ENCODE data around the gene MVB12A. TPM values are rescaled to one million over a fixed set of nuclear protein-coding genes. Genes with fewer than 3 reads are reported as not detected.
A peak's percentile ranks its signal among the peaks of the same experiment; 100 is the strongest.

Gene MVB12A
- total RNA-seq, result 53.3 TPM

- Histone ChIP-seq H3K4me1 (peaks cover 19% of the 10 kb centered on the region), H3K4me3 (peak within 1 kb of the TSS; percentile 76 to 93), H3K27me3 (no peaks in the 10 kb centered on the region), H3K36me3 (no peaks in the 10 kb centered on the region), H3K27ac (peak within 1 kb of the TSS; percentile 80), H3K9me3 (no peaks in the 10 kb centered on the region)
- intact Hi-C loops (cut with DNase I), result no loop called here
- TF ChIP-seq, protein P1, sequence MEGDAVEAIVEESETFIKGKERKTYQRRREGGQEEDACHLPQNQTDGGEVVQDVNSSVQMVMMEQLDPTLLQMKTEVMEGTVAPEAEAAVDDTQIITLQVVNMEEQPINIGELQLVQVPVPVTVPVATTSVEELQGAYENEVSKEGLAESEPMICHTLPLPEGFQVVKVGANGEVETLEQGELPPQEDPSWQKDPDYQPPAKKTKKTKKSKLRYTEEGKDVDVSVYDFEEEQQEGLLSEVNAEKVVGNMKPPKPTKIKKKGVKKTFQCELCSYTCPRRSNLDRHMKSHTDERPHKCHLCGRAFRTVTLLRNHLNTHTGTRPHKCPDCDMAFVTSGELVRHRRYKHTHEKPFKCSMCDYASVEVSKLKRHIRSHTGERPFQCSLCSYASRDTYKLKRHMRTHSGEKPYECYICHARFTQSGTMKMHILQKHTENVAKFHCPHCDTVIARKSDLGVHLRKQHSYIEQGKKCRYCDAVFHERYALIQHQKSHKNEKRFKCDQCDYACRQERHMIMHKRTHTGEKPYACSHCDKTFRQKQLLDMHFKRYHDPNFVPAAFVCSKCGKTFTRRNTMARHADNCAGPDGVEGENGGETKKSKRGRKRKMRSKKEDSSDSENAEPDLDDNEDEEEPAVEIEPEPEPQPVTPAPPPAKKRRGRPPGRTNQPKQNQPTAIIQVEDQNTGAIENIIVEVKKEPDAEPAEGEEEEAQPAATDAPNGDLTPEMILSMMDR (IDR thresholded peaks at IDR 0.05), result no peak
- no peak for TF ChIP-seq POLR2A (IDR thresholded peaks at IDR 0.05)
- peak; percentile 89 to 98 for TF ChIP-seq POLR2AphosphoS5 (IDR thresholded peaks at IDR 0.05; ENCODE audit: insufficient read depth in 1 of 2, low read depth in 1 of 2)
- DNase-seq (ENCODE audit: extremely low spot score in 2 of 2), result peak in 1 of 2 donors; percentile 99
Measured at GRCh38 chr19:17419621-17420474, at the start of gene MVB12A. Gene MVB12A (plus strand): TSS chr19:17420047. CDS start chr19:17420136, 89 bp downstream.

DNA sequence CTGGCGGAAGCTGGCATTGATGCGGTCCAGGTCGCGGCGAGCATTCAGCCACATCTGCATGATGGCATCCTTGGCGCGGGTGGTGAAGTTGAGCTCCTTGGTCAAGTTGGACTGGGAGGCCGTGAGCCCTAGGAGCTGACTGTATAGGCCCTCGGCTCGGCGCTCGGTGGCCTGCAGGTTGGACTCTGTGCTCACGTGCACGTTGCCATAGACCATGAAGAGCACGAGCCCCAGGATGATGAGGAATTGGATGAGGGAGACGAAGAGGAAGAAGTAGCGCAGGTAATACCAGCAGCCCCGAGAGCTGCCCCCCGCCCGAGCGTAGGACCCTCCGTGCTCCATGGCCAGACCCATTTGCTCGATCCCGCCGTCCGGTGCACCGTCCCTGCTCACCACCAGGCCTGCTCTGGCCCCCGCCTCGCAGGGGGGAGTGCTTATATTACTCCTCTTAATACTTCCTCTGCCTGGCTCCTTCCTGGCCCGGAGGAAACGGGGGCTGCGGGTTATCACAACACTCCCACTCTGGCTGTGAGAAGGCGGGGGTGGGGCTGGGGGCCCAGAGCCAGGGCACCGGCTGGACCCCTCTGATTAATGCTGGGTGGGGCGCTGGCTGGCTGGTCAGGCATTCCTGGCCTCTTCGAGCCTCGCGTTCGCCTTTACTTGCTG, 42.8 kb upstream of the MVB12A start, which contains the start of gene PLVAP:
Gene PLVAP (minus strand): TSS at position 408 of the 666 bp plus-strand sequence. CDS start 54 bp downstream, at position 354.
- Histone ChIP-seq H3K9me3 (no peaks in the 10 kb centered on the region), H3K27ac (no peak within 1 kb of the TSS), H3K4me3 (peak within 1 kb of the TSS; percentile 21 to 36), H3K4me1 (no peaks in the 10 kb centered on the region), H3K27me3 (no peaks in the 10 kb centered on the region), H3K36me3 (no peaks in the 10 kb centered on the region)
- TF ChIP-seq, protein P1 (IDR thresholded peaks at IDR 0.05), result no peak
- peak in 1 of 2 donors; percentile 35 for TF ChIP-seq POLR2AphosphoS5 (IDR thresholded peaks at IDR 0.05; ENCODE audit: insufficient read depth in 1 of 2, low read depth in 1 of 2)
- DNase-seq (ENCODE audit: extremely low spot score in 2 of 2), result no peak
- intact Hi-C loops (cut with DNase I), result no loop called here

- Histone ChIP-seq H3K4me1 (peaks cover 10% of the 10 kb centered on the region), H3K9me3 (no peaks in the 10 kb centered on the region), H3K4me3 (no peak overlapping the region), H3K27me3 (no peaks in the 10 kb centered on the region), H3K36me3 (no peaks in the 10 kb centered on the region), H3K27ac (no peak overlapping the region)
- DNase-seq (ENCODE audit: extremely low spot score in 2 of 2), result no peak
- intact Hi-C loops (cut with DNase I), result no loop called here
- TF ChIP-seq POLR2AphosphoS5 (IDR thresholded peaks at IDR 0.05; ENCODE audit: insufficient read depth in 1 of 2, low read depth in 1 of 2) (no peak), POLR2A (IDR thresholded peaks at IDR 0.05) (no peak)
- TF ChIP-seq, protein P1 (IDR thresholded peaks at IDR 0.05), result no peak
Measured at GRCh38 chr19:17378271-17378670, 41.6 kb upstream of the MVB12A start.

DNA sequence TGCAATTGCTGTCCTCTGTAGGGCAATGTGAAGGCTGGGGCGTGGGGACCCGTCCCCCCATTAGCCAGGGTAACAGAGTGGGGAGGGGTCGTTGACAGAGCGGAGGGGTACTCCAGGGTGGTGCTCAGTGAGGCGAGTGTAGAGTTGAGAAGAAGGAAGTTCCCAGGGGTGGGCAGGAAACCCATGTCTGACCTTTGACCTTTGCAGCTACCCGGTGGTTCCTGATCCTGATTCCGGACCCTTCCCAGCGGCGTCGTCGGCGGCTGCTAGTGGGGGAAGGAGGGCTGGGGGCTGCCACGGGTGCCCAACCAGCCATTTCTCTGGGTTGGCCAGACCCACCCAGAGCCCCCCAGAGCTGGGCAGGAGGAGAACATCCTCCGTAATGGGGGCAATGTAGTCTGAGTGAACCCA, 40.6 kb upstream of the MVB12A start:
- H3K9me3 ChIP-seq, result no peaks in the 10 kb centered on the region
- H3K27ac ChIP-seq, result no peak overlapping the region

More for the DNA sequence above, 40.6 kb upstream of the MVB12A start:
- H3K4me1 ChIP-seq, result peaks cover 10% of the 10 kb centered on the region
- DNase-seq (ENCODE audit: extremely low spot score in 2 of 2), result no peak
- no peaks in the 10 kb centered on the region for H3K27me3 ChIP-seq
- no peak overlapping the region for H3K4me3 ChIP-seq
- H3K36me3 ChIP-seq, result no peaks in the 10 kb centered on the region
- intact Hi-C loops (cut with DNase I), result no loop called here
- TF ChIP-seq, protein P1 (IDR thresholded peaks at IDR 0.05), result no peak
- no peak for TF ChIP-seq POLR2AphosphoS5 (IDR thresholded peaks at IDR 0.05; ENCODE audit: insufficient read depth in 1 of 2, low read depth in 1 of 2)
- no peak for TF ChIP-seq POLR2A (IDR thresholded peaks at IDR 0.05)
